HG03439 (cell line): Measurements from ENCODE around the gene CMTM7.

Source experiments
- ATAC-seq: cut with Tn5 transposase; IDR thresholded peaks from one replicate; pipeline ENCODE4 v1.9.1; 2021; ENCODE audit warnings: mild to moderate bottlenecking, moderate library complexity; ENCODE audit not compliant: unreplicated experiment

The CMTM7 gene, protein sequence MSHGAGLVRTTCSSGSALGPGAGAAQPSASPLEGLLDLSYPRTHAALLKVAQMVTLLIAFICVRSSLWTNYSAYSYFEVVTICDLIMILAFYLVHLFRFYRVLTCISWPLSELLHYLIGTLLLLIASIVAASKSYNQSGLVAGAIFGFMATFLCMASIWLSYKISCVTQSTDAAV

DNA sequence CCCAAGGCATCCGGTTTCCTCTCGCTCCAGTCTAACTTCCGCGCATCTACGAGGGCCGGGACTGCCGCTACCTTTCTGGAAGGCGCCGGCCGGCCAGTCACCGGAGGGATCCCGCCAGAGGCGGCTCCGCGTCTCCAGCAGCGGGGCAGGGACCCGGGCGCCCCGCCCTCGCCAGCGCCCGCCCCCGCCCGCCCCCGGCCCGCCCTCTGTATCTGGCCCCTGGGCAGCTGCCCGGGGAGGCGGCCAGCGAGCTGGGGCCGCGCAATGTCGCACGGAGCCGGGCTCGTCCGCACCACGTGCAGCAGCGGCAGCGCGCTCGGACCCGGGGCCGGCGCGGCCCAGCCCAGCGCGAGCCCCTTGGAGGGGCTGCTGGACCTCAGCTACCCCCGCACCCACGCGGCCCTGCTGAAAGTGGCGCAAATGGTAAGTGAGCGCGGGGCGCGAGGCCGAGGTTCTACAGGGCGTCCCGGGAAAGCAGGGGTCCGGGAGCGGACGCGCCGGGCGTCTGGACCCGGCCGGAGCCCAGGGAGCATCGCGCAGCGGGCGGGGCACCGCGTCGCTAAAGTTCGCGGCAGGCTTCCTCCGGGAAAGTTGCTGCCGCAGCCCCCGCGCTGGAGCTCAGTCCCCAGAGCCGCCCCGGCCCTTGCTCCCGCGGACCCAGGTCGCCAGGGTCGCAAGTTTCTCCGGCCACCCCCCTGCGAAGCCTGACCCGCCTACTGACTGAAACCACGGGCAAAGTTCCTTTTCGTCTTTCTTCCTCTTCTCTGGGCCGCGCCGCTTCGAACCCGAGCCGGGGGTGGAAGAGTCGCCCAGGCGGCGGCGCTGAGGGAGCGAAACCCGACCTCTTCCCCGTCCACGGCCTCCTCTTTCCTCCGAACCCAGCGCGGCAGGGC lies at the start of gene CMTM7:
Gene CMTM7, plus strand, starts transcription at position 211 of the 893 bp plus-strand sequence. Its CDS starts 54 bp downstream, at position 265.
- peak; percentile 62 for ATAC-seq

DNA sequence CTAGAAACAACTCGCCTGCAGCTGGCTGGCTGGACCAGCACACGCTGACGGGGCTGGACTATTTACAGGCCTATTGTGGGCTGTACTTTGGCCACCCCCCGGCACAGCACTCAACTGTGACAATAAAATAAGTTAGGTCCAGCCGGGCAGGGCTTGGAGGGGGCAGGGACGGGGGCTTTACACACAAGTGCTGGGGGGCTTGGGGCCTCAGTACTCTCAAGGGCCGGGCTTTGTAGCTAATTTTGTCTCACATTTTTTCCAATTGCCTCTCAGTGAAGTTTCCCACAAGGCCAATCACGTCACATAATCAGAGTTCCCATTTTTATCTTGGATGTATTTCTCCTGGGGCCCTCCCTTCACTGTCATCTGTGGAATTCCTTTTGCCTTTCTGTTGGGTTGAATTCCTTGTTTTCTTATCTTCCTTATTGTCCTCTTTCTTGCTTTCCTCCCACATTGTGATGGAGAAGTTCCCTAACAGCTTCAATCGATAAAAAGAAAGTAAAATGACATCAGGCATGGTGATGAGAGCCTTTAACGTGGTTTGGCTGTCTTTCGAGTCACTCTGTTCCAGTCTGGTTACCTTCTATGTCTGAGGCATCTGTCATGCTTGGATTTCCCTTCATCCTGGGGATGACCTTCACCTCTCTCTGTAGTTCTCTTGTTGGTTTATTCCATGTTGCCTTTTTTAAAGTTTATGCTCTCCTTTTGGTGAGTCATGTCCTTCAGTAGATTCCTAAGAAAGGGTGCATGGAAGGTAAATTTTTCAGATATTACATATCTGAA lies 44.1 kb upstream of the CMTM7 start:
- ATAC-seq = no peak

DNA sequence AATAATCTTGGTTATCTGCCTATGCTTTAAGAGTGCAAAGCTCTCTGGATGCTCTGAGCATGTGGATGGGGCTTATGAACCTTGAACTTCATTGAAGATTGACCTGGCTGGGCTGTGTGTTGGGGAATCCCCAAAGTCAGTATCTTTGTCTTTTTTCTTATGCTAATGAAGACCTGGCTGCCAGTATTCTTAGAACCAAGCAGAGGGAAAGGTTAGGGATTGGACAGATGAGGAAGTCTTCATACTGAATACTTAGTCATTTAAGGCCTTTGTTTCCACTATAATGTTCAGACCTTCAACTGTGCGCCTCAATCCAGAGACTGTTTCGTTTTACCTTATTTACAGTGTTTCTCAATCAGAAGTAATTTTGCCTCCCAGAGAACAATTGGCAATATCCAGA lies 42.5 kb upstream of the CMTM7 start:
- no peak for ATAC-seq

DNA sequence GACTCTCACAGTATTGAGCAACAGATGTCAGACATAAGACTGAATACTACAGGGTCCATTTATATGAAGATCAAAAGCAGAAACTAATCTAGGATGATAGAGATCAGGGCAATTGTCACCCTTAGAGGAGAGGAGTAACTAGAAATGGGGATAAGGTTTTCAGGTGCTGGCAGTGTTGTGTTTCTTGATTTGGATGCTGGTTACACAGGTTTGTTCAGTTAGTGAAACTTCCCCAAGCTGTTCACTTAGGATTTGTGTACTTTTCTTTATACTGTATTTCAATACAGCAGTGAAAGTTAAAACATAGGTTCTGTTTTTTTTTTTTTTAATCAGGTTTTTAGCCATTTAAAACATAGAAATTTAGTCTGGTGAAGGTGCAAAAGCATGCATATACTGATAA lies 39.1 kb upstream of the CMTM7 start:
- ATAC-seq = no peak

DNA sequence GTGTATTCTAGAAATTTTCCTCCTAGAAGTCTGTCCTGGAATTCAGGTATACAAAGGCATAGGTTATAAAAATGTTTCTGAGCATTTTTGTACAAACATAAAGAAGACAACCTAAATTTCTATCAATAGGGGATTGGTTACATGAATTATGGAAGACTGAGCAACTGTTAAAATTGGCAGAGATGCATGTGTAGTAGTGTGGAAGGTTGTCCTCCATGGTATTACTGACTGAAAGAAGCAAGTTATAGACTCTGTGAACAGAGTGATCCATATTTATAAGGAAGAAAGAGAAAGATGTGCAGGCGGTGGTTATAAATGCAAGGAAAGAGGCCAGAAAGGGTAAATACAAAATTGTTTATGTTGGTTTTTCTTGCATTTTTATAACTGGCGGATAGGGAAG lies 38.3 kb upstream of the CMTM7 start:
- ATAC-seq = no peak

DNA sequence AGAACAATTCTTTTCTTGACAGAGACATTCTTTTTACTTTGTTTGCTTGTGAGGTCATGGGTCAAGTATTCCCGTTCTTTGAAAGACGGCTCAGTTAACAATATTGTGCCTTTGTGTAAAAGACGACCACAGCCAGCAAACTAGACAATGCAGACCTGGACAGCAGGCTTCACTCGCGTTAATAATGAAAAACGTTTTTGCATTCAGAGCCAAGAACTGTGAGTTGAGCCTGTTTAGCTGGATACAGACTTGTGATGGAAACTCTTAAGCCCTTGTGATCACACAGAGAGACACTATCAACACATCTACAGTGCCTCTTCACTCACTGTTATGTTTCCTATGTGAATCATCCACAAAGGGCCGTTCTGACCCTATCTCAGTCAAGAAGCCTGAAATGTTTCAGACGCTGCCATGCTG lies 37.3 kb upstream of the CMTM7 start:
- ATAC-seq = no peak

DNA sequence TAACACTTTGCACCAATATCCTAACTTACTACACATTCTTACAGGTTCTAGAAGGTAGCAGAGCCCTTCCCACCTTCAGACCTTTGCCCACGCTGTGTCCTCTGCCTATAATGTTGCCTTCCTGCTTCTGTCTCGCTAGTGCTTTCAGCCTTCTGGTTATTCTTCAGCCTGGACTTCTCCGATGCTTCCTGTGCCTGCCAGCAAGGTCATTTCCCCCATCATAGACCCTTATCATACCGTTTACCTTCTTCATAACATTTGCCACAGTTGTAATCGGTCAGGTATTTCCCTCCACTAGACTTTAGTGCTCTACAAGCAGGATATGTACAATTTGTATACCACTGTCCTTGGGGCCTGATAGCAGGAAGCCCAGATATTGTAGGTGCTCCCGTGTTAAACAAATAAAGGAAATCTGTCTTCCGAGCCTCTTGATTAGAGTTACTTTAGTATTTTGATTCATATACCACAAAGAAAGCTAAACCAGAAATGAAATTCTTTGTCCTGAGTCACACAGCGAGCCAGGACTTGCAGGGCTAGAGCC lies 35.8 kb upstream of the CMTM7 start:
- no peak for ATAC-seq

DNA sequence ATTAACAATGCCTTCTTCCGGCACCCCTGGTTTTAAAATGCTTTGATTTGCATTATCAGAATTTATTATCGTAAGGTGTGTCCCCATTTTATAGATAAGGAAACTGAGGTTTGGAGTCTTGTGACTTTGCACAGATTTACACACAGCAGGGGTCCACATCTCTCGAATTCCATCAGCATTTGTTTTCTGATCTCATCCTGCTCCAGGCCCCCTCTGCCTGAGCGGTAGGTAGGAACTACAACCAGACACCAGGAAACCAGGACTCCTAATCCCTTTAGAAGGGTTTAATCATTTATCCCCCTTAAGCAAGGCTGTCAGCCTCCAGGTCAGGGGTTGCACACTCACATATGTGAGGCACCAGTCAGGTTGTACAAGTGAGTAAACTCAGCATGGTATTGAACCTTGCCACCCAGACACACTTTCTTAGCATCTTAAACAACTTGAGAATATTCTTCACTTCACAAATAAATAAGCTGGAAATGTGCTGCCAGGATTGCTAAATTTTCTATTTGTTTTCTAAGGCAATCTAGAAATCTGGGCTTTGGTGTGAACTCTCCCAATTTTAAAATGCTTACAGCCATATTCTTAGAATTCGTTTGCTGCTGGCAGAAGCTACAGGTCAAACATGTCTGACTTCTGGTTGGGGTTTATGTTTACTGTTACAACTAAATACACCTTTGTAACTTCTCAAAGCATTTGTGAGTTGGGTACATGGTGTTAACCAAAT lies 31.7 kb upstream of the CMTM7 start:
- ATAC-seq = no peak

DNA sequence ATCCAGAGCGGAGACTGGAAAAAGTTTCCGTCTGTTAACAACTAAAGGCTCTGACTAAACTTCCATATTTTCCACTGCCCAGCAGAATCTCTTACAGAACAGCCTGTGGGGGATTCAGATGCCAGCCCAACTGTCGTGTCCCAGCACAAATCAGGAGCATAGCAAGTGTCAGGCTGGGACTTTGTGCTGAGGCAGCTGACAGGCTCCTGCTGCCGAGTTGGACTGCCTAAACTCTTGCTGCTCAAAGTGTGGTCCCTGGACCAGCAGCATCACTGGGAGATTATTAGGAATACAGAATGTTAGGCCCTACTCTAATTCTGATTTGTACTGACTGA lies 31.2 kb upstream of the CMTM7 start:
- ATAC-seq = no peak

DNA sequence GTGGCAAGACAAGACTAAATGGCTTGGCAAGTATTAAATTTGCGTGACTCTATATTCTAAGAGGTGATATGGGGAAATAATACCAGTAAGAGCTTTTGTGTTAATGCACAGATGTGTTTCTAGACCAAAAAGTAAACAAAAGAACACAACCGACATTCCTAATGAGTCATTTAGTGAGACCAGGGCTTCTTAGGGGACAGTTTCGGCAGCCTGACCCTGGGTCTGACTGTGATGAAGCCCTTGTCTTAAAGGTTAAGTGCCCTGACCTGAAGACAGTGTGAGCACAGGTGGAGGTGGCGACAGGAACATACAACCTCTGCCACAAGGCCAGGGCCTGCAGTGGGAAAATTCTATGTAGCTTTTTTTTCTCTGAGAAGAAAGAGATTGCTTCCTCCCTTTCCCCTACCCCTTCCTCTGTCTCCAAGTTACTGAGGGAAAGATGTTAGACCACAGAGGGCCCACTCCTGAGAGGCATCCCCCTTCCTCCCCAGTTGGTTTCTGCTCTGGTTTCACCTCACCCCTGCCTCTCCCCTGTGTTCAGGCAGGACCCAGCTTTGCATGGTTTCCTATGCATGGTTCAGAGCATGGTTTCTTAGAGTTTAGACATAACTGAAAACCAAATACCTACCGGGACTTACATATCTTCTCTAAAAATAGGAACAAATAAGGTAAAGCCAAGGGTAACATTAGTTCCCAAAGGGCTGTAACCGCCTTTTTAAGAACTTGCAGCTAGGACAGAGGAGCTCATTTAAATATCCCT lies 24.8 kb upstream of the CMTM7 start:
- ATAC-seq = peak; percentile 58

DNA sequence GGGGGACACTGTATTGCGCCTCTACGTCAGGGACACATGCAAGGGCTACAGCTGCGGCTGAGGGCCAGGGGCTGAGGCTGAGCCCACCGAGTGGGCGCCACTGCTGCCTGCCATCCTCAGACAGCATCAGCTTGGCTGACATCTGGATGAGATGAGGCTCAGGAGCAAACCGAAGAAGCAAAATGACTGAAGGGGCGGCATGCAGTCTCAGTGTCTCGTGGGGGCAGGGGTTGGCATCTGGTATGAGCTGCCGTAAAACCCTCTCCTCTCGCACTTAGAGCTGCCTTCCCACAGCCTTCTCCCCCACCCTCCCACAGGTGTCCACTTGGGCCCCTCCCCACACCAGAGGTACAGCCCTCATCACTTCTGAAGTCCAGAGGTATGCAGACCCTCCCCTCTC lies 24.2 kb upstream of the CMTM7 start:
- ATAC-seq = no peak

DNA sequence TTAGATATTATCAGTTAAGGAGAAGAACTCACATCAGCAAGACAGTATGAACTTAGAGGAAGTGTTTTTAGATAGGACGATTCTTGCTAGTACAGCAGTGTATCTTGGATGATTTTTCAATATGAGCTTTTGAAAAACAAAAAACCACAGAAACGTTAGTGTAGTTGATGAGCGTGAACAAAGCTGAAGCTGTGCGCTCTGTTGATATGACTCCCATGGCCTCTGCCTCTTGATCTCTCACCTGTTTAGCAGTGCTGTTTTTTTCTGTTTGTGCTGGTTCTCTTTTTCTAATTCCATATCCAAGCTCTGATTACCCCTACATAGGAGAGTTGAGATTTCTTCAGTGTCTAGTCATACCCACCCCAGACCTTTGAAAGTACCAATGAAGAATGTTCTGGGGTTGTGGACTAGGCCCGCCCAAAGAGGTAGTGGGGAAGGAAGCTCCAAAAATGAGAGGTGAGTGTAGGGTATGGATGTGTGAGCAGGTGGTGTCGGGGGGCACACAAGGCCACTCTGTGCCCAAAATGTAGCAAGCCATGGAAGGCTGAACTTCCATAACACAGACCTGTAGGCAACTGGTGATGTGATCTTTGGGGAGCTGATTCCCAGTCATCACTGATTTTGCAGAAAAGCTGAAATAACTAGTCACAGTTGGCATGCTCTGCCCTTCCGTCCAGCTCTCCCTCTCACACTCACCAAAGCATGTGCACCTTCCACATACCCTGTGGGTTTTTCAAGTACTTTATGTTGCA lies 20.0 kb upstream of the CMTM7 start:
- no peak for ATAC-seq

DNA sequence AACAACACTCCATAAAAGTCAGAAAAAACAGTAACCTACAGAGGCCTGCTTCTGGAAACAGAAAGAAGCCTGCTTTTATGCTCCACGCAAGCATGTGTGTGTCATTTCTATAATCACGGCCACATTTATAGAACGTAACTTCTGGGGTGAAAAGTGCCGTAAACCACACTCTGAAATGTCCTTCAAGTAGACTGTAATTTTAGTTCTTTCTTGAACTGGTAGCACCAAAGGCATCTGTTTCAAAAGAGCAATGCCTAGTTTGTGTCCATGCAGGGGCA lies 19.5 kb upstream of the CMTM7 start:
- no peak for ATAC-seq

DNA sequence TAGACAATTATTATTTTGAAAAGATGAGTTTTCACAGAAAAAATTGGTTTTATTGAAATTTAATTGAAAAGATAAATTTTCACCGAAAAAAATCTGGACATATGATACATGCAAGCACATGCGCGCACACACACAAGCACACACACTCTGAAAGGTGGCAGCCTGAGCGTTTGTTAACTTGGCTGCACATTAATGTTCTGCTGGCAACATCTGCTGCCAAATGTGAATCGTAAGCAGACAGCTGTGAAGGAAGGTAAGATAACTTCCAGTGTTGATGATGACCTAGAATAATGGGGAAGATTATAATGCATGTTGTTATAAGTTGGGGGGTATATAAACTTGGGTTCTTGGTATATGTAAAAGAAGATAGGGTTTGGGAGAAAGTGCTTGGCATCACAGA lies 18.4 kb upstream of the CMTM7 start:
- ATAC-seq = no peak

DNA sequence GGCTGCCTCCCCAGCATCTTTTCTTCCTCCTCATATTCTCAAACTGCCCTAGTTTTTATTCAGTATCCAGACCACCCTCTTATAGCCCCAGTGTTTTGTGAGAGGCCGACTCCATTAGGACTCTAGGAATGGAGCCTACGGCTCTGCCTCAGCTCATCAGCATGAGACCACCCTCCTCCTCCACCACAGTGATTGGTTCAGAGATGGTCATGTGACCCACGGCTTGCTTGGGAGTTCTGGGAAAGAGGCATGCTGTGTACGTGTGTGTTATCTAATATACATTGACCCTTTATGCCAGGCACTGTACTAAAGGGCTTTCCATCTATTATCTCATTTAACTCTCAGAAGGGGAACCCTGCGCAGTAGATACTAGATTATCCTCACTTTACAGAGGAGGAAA lies 17.8 kb upstream of the CMTM7 start:
- ATAC-seq = no peak

DNA sequence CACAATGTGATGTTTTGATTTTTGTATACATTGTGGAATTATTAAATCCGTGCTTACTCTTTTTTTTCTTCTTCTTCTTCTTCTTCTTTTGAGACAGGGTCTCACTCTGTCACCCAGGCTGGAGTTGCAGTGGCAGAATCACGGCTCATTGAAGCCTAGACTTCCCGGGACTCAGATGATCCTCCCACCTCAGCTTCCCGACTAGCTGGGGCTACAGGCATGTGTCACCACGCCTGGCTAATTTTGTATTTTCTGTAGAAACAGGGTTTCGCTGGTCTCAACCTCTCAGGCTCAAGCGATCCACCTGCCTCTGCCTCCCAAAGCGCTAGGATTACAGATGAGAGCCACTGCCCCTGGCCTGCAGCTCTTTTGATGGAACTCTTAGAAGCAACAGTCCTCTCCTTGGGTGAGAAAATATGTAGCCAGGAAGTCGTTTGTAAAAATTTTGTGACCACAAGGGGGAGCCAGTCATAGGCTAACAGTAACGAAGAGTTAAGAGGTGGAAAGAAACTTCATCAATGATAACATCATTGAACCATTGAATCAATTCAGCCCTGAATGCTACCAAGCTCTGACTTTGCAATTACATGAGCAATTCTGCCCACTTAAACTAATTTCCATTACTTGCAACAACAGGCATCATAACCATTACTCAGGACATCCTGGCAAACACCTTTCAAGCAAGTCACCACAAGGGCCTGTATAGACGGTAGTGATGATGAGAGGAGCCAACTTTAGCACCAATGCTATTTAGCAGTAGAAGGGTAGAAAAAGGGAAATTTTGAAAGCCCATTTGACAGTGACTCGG lies 16.7 kb upstream of the CMTM7 start:
- ATAC-seq = peak; percentile 70

DNA sequence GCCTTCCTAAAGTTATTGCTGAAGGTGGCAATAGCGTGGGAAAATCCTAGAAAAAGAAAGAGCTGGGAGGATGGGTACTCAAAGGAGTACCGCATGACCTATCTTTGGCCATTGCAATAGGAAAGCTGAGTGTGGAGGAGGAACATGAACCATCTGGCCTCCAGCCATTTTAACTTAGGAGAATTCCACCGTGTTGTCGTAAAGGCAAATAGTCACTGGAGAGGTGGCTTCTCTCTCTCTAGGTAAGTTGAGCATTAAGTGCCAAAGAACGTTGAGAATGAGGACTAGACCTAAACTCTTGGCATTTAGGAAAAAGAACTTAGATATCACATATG lies 16.1 kb upstream of the CMTM7 start:
- no peak for ATAC-seq

DNA sequence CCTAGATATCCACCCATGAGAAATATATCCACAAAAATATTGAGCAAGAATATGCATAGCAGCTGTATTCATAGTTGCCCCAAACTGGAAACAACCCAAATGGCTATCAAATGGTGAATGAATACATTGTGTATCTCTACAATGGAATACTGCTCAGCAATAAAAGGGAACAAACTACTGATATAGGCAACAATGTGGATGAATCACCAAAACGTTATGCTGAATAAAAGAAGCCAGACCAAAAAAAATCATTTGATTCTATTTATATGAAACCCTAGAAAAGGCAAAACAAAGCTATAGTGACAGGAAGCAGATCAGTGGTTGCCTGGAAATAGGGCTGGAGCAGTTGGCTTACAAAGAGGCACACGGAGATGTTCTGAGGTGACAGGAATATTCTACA lies 15.5 kb upstream of the CMTM7 start:
- ATAC-seq = no peak
